ENCODE data around the gene ZNF610.

GRCh38 chr19:52296400-52296772 lies 39.7 kb upstream of the ZNF610 start:
- TF ChIP-seq CTCF (IDR thresholded peaks at IDR 0.05; ENCODE audit: low read depth, low read length) (no peak), EZH2phosphoT487 (IDR thresholded peaks at IDR 0.05; ENCODE audit: low read depth) (no peak)
